Measurements from ENCODE around the gene SLC16A3. TPM values are rescaled to one million over a fixed set of nuclear protein-coding genes. Genes with fewer than 3 reads are reported as not detected.
A peak's percentile ranks its signal among the peaks of the same experiment; 100 is the strongest.
"Not testable (repeated sequence)": the region's sequence is repeated elsewhere in the genome, so short reads cannot be mapped to it uniquely, and the experiment has no call there.

Gene SLC16A3
- total RNA-seq, 2 donors from 2014 or later = 47.2 to 56.2 TPM

- no peak for ATAC-seq
- no peaks in the 10 kb centered on the region for H3K9me3 ChIP-seq (ENCODE audit: control insufficient read depth, low read length, poor library complexity, severe bottlenecking)
- Mint-ChIP-seq H3K4me1 (peaks cover 24% of the 10 kb centered on the region), H3K36me3 (ENCODE audit: low read depth) (peaks cover 12% of the 10 kb centered on the region), H3K27me3 (no peaks in the 10 kb centered on the region), H3K27ac (no peak overlapping the region), H3K4me3 (peak overlapping the region; percentile 69)
- DNase-seq = no peak
Observed at GRCh38 chr17:82195675-82196672, 32.9 kb upstream of the SLC16A3 start.

- Mint-ChIP-seq H3K27me3 (no peaks in the 10 kb centered on the region), H3K4me3 (peak overlapping the region; percentile 53), H3K4me1 (peaks cover 30% of the 10 kb centered on the region), H3K27ac (peak overlapping the region; percentile 92), H3K36me3 (ENCODE audit: low read depth) (peaks cover 10% of the 10 kb centered on the region)
- ATAC-seq = no peak
- no peak for DNase-seq
- no peaks in the 10 kb centered on the region for H3K9me3 ChIP-seq (ENCODE audit: control insufficient read depth, low read length, poor library complexity, severe bottlenecking)
Observed at GRCh38 chr17:82198092-82198491, 30.8 kb upstream of the SLC16A3 start.

GRCh38 chr17:82199496-82199895 lies 29.3 kb upstream of the SLC16A3 start:
- peaks cover 27% of the 10 kb centered on the region for H3K4me1 Mint-ChIP-seq
- H3K36me3 Mint-ChIP-seq (ENCODE audit: low read depth) = peaks cover 2% of the 10 kb centered on the region
- ATAC-seq = no peak
- H3K9me3 ChIP-seq (ENCODE audit: control insufficient read depth, low read length, poor library complexity, severe bottlenecking) = no peaks in the 10 kb centered on the region
- no peaks in the 10 kb centered on the region for H3K27me3 Mint-ChIP-seq
- peak overlapping the region; percentile 92 for H3K27ac Mint-ChIP-seq
- no peak for DNase-seq
- H3K4me3 Mint-ChIP-seq = peak overlapping the region; percentile 31

- Mint-ChIP-seq H3K27me3 (no peaks in the 10 kb centered on the region), H3K4me1 (peaks cover 27% of the 10 kb centered on the region), H3K4me3 (peak overlapping the region; percentile 58), H3K36me3 (ENCODE audit: low read depth) (peaks cover 2% of the 10 kb centered on the region), H3K27ac (peak overlapping the region; percentile 92)
- no peak for DNase-seq
- H3K9me3 ChIP-seq (ENCODE audit: control insufficient read depth, low read length, poor library complexity, severe bottlenecking) = no peaks in the 10 kb centered on the region
- no peak for ATAC-seq
Observed at GRCh38 chr17:82200135-82200534, 28.7 kb upstream of the SLC16A3 start.

GRCh38 chr17:82200743-82201497 lies 27.9 kb upstream of the SLC16A3 start:
- Mint-ChIP-seq H3K36me3 (ENCODE audit: low read depth) (peaks cover 2% of the 10 kb centered on the region), H3K4me1 (peaks cover 31% of the 10 kb centered on the region), H3K27ac (peak overlapping the region; percentile 92), H3K27me3 (no peaks in the 10 kb centered on the region), H3K4me3 (peak overlapping the region; percentile 84)
- ATAC-seq = peak; percentile 95
- peak in 2 of 3 donors; percentile 44 to 67 for DNase-seq
- H3K9me3 ChIP-seq (ENCODE audit: control insufficient read depth, low read length, poor library complexity, severe bottlenecking) = no peaks in the 10 kb centered on the region

- Mint-ChIP-seq H3K36me3 (ENCODE audit: low read depth) (peaks cover under 1% of the 10 kb centered on the region), H3K27ac (peak overlapping the region; percentile 92), H3K4me3 (peak overlapping the region; percentile 84), H3K4me1 (peaks cover 33% of the 10 kb centered on the region), H3K27me3 (no peaks in the 10 kb centered on the region)
- H3K9me3 ChIP-seq (ENCODE audit: control insufficient read depth, low read length, poor library complexity, severe bottlenecking) = no peaks in the 10 kb centered on the region
- DNase-seq = no peak
- no peak for ATAC-seq
Observed at GRCh38 chr17:82201498-82201910, 27.3 kb upstream of the SLC16A3 start.

- ATAC-seq (no peak), DNase-seq (no peak)
- H3K4me3 Mint-ChIP-seq = no peak overlapping the region
Observed at GRCh38 chr17:82202981-82203380, 25.9 kb upstream of the SLC16A3 start.

GRCh38 chr17:82203920-82204319 lies 24.9 kb upstream of the SLC16A3 start:
- H3K9me3 ChIP-seq (ENCODE audit: control insufficient read depth, low read length, poor library complexity, severe bottlenecking) = no peaks in the 10 kb centered on the region
- no peak for ATAC-seq
- Mint-ChIP-seq H3K27ac (no peak overlapping the region), H3K27me3 (no peaks in the 10 kb centered on the region), H3K4me3 (no peak overlapping the region), H3K4me1 (peaks cover 26% of the 10 kb centered on the region), H3K36me3 (ENCODE audit: low read depth) (peaks cover 3% of the 10 kb centered on the region)
- no peak for DNase-seq

More at GRCh38 chr17:82202981-82203380, 25.9 kb upstream of the SLC16A3 start:
- Mint-ChIP-seq H3K27me3 (no peaks in the 10 kb centered on the region), H3K4me1 (peaks cover 31% of the 10 kb centered on the region), H3K27ac (peak overlapping the region; percentile 24), H3K36me3 (ENCODE audit: low read depth) (peaks cover 3% of the 10 kb centered on the region)
- no peaks in the 10 kb centered on the region for H3K9me3 ChIP-seq (ENCODE audit: control insufficient read depth, low read length, poor library complexity, severe bottlenecking)

- DNase-seq (no peak), ATAC-seq (no peak)
- H3K27me3 Mint-ChIP-seq = no peaks in the 10 kb centered on the region
- peaks cover 3% of the 10 kb centered on the region for H3K36me3 Mint-ChIP-seq (ENCODE audit: low read depth)
- H3K9me3 ChIP-seq (ENCODE audit: control insufficient read depth, low read length, poor library complexity, severe bottlenecking) = no peaks in the 10 kb centered on the region
- peak overlapping the region; percentile 95 for H3K27ac Mint-ChIP-seq
- H3K4me1 Mint-ChIP-seq = peaks cover 26% of the 10 kb centered on the region
- H3K4me3 Mint-ChIP-seq = no peak overlapping the region
Observed at GRCh38 chr17:82204831-82205719, 23.8 kb upstream of the SLC16A3 start.

- no peaks in the 10 kb centered on the region for H3K9me3 ChIP-seq (ENCODE audit: control insufficient read depth, low read length, poor library complexity, severe bottlenecking)
- DNase-seq (peak; percentile 58 to 62 (median 61)), ATAC-seq (peak; percentile 88)
- Mint-ChIP-seq H3K4me3 (no peak overlapping the region), H3K36me3 (ENCODE audit: low read depth) (peaks cover 3% of the 10 kb centered on the region), H3K27ac (peak overlapping the region; percentile 95), H3K4me1 (peaks cover 20% of the 10 kb centered on the region), H3K27me3 (no peaks in the 10 kb centered on the region)
Observed at GRCh38 chr17:82205720-82206508, 22.9 kb upstream of the SLC16A3 start.

GRCh38 chr17:82210655-82211054 lies 18.2 kb upstream of the SLC16A3 start:
- not testable (repeated sequence) for H3K4me3 Mint-ChIP-seq; H3K9me3 ChIP-seq (ENCODE audit: control insufficient read depth, low read length, poor library complexity, severe bottlenecking); H3K27ac Mint-ChIP-seq; ATAC-seq; H3K27me3 Mint-ChIP-seq; DNase-seq; H3K36me3 Mint-ChIP-seq (ENCODE audit: low read depth)
- H3K4me1 Mint-ChIP-seq = peaks cover 16% of the 10 kb centered on the region

Data from T-helper 17 cell (primary cell).